GM04503 (cell line): ENCODE results near the gene CDHR3.
A peak's percentile ranks its signal among the peaks of the same experiment; 100 is the strongest.

Experiments
- DNase-seq: peaks from one replicate; pipeline ENCODE4 v3.0.0-alpha.2; 2012; ENCODE audit warnings: low read depth

Gene CDHR3

GRCh38 chr7:106049139-106049752, 86.2 kb downstream of the CDHR3 start:
- no peak for DNase-seq

- peak; percentile 38 for DNase-seq
Observed at GRCh38 chr7:106050002-106050745, 87.1 kb downstream of the CDHR3 start.

- DNase-seq: peak; percentile 31
Observed at GRCh38 chr7:106050746-106051117, 87.7 kb downstream of the CDHR3 start.

GRCh38 chr7:106052681-106053080, 89.6 kb downstream of the CDHR3 start:
- DNase-seq: no peak

- no peak for DNase-seq
Observed at GRCh38 chr7:106053109-106053508, 90.0 kb downstream of the CDHR3 start.

GRCh38 chr7:106054156-106054910, 91.3 kb downstream of the CDHR3 start:
- DNase-seq: no peak

- no peak for DNase-seq
Observed at GRCh38 chr7:106054971-106055532, 92.0 kb downstream of the CDHR3 start.

GRCh38 chr7:106056513-106057203, 93.6 kb downstream of the CDHR3 start:
- no peak for DNase-seq

- no peak for DNase-seq
Observed at GRCh38 chr7:106057204-106057961, 94.3 kb downstream of the CDHR3 start.

GRCh38 chr7:106057962-106058927, 95.2 kb downstream of the CDHR3 start:
- no peak for DNase-seq

GRCh38 chr7:106058928-106059324, 95.9 kb downstream of the CDHR3 start:
- DNase-seq: no peak

- no peak for DNase-seq
Observed at GRCh38 chr7:106059556-106059955, 96.5 kb downstream of the CDHR3 start.

GRCh38 chr7:106060394-106060920, 97.4 kb downstream of the CDHR3 start:
- no peak for DNase-seq

GRCh38 chr7:106061301-106061979, 98.4 kb downstream of the CDHR3 start:
- DNase-seq: no peak

GRCh38 chr7:106062006-106062405, 98.9 kb downstream of the CDHR3 start:
- no peak for DNase-seq

GRCh38 chr7:106062521-106062931, 99.5 kb downstream of the CDHR3 start:
- DNase-seq: no peak

GRCh38 chr7:106063024-106063423, 100.0 kb downstream of the CDHR3 start:
- no peak for DNase-seq

GRCh38 chr7:106063692-106064091, 100.6 kb downstream of the CDHR3 start:
- no peak for DNase-seq

GRCh38 chr7:106064316-106064715, 101.3 kb downstream of the CDHR3 start:
- DNase-seq: no peak
